ENCODE data around the gene GSTA1. TPM values are rescaled to one million over a fixed set of nuclear protein-coding genes. Genes with fewer than 3 reads are reported as not detected.
A peak's percentile ranks its signal among the peaks of the same experiment; 100 is the strongest.
"Not testable (repeated sequence)": the region's sequence is repeated elsewhere in the genome, so short reads cannot be mapped to it uniquely, and the experiment has no call there.

Gene GSTA1
- total RNA-seq, 6 donors from 2014 or later, result 1.2 to 60.9 (median 8.3) TPM

- DNase-seq, result not testable (repeated sequence)
Observed at GRCh38 chr6:52767658-52768057, 36.0 kb downstream of the GSTA1 start.

GRCh38 chr6:52763322-52763916 is 40.2 kb downstream of the GSTA1 start, which contains the start of gene GSTA2:
Gene GSTA2, minus strand, starts transcription at chr6:52763475. Its CDS starts 5,528 bp downstream, at chr6:52757947.
- not testable (repeated sequence) for H3K36me3 ChIP-seq; H3K4me1 ChIP-seq; H3K27me3 ChIP-seq; DNase-seq; ATAC-seq (ENCODE audit: low FRiP score in 2 of 2); H3K4me3 ChIP-seq; H3K9me3 ChIP-seq; H3K27ac ChIP-seq
- 65 to 69% methylated on average over 2 of the region's 2 CpGs for WGBS, 2 donors

More at GRCh38 chr6:52767658-52768057, 36.0 kb downstream of the GSTA1 start:
- ATAC-seq (ENCODE audit: low FRiP score in 2 of 2); H3K27me3 ChIP-seq; H3K4me1 ChIP-seq; H3K36me3 ChIP-seq; H3K4me3 ChIP-seq; H3K27ac ChIP-seq; H3K9me3 ChIP-seq: not testable (repeated sequence)

GRCh38 chr6:52761673-52762491 is 41.7 kb downstream of the GSTA1 start:
- not testable (repeated sequence) for H3K27me3 ChIP-seq; H3K9me3 ChIP-seq; DNase-seq; H3K27ac ChIP-seq; H3K36me3 ChIP-seq; ATAC-seq (ENCODE audit: low FRiP score in 2 of 2); H3K4me3 ChIP-seq; H3K4me1 ChIP-seq
- WGBS, 2 donors, result 74 to 76% methylated on average over 7 of the region's 7 CpGs

DNA sequence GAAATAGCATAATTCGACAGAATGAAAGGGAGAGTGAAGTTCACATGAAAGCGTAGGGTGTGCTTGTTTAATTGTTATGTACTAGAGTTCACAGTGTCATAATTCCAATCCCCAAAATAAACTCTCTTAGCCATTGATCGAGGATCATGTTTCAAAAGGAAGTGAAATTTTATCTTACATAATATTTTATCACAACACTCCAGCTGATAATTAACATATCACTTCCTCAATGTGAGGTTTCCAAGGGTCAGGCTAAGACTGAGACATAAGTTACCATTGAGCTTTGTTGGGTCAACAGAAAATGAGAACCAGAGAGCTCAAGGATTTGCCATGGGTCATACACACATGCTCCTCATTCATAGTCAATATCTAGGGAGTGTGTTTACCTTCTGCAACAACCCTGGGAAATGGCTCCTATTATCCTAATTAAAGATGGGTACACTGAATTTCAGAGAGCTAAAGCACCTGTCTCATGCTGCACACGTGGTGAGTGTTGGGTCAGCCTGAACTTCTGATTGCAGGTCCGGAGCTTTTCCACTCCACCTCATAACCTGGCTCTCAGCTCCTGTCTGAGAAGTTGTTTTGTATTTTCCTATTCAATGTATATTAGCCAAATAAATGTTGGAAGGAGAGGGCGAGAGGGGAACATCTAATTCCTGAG is 43.4 kb downstream of the GSTA1 start:
- DNase-seq, result no peak
- no peak for TF ChIP-seq CTCF (IDR thresholded peaks at IDR 0.05)
- no peak for TF ChIP-seq POLR2AphosphoS5 (IDR thresholded peaks at IDR 0.05)
- TF ChIP-seq POLR2A (IDR thresholded peaks at IDR 0.05), result no peak
- no peak for TF ChIP-seq EP300 (IDR thresholded peaks at IDR 0.05)
- ATAC-seq (ENCODE audit: low FRiP score in 2 of 2), result peak in 1 of 2 donors; percentile 49
- Histone ChIP-seq H3K4me1 (no peaks in the 10 kb centered on the region), H3K27ac (no peak overlapping the region), H3K27me3 (no peaks in the 10 kb centered on the region), H3K4me3 (no peak overlapping the region), H3K36me3 (no peaks in the 10 kb centered on the region), H3K9me3 (no peaks in the 10 kb centered on the region)
- 43 to 65% methylated on average over 6 of the region's 6 CpGs for WGBS, 2 donors

DNA sequence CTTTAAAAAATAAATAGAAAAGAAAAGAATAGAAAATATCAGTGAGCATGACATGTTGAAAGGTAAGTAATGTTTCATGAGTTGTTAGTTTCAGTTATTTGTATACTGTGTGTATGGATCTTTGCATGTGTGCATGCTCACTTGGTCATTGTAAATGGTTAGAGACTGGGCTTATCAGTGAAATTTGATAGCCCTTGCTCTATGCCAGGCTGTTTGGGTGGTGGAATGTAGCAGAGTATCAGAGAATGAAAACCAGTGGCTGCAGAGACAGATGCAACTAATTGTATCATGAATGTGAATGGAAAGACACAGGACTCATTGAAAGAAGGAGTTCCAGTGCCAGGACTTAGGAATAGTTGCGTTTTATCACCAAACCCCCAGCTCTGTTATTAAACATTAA is 44.5 kb downstream of the GSTA1 start:
- H3K9me3 ChIP-seq, result no peaks in the 10 kb centered on the region
- no peaks in the 10 kb centered on the region for H3K4me1 ChIP-seq
- no peaks in the 10 kb centered on the region for H3K36me3 ChIP-seq
- no peak for TF ChIP-seq CTCF (IDR thresholded peaks at IDR 0.05)
- TF ChIP-seq POLR2A (IDR thresholded peaks at IDR 0.05), result no peak
- TF ChIP-seq EP300 (IDR thresholded peaks at IDR 0.05), result no peak
- TF ChIP-seq POLR2AphosphoS5 (IDR thresholded peaks at IDR 0.05), result no peak
- no peak overlapping the region for H3K4me3 ChIP-seq
- WGBS, 2 donors, result 84 to 94% methylated on average over 1 of the region's 1 CpG
- DNase-seq (no peak), ATAC-seq (ENCODE audit: low FRiP score in 2 of 2) (no peak)
- no peaks in the 10 kb centered on the region for H3K27me3 ChIP-seq
- no peak overlapping the region for H3K27ac ChIP-seq

DNA sequence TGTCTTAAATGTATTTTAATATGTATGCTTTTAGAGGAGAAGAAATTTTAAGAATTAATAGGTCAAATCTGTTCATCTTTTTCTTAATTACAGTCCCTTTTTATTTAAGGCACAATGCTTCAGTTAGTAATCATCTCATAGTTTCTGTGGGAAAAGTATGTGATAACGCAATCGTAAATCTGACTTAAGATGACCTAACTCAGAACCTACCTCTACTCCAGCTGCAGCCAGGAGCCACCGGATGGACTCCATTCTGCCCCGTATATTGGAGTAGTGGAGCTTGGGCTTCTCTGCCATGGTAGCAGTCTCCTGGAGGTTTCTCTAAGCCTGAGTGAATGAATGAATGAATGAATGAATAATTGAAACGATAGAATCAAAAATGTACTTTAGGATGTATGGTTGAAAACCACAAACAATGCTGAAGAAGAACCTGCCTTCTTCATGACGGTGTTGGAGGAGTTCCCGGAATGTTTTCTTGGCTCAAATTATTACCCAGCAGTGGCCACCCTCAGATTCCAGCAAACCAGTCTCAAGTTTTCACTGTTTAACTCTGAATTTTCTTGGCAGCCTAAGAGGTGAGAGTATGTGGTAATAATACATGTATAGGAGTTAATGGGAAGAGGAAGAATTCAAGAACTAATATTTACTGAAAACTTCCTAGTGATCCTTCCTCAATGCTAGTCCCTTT is 45.8 kb downstream of the GSTA1 start:
- H3K4me3 ChIP-seq; H3K36me3 ChIP-seq; DNase-seq; ATAC-seq (ENCODE audit: low FRiP score in 2 of 2); H3K4me1 ChIP-seq; H3K27me3 ChIP-seq; H3K27ac ChIP-seq; H3K9me3 ChIP-seq: not testable (repeated sequence)
- 68 to 69% methylated on average over 7 of the region's 7 CpGs for WGBS, 2 donors
